Activated T-cell treated with anti-CD3 and anti-CD28 coated beads, Interleukin-2, amount 50 U/mL, for 4 hours (primary cell): Measurements from ENCODE around the gene MT1A. TPM values are rescaled to one million over a fixed set of nuclear protein-coding genes. Genes with fewer than 3 reads are reported as not detected.
"Not testable (repeated sequence)": the region's sequence is repeated elsewhere in the genome, so short reads cannot be mapped to it uniquely, and the experiment has no call there.

Experiments used
- ATAC-seq, 2 donors: fragments of 200-7000 bp; cut with Tn5 transposase; one replicate each; pipeline ENCODE4 v1.10.0; 2021
- DNase-seq: peaks from one replicate; pipeline ENCODE4 v3.0.0-alpha.2; 2020
- H3K27me3 Mint-ChIP-seq: one replicate; pipeline ENCODE4 v1.8.0; 2021; ENCODE audit warnings: low read depth, mixed read lengths
- H3K36me3 Mint-ChIP-seq: one replicate; pipeline ENCODE4 v1.8.0; 2022; ENCODE audit warnings: mixed read lengths; ENCODE audit not compliant: insufficient read depth
- H3K4me1 Mint-ChIP-seq: one replicate; pipeline ENCODE4 v1.8.0; 2021; ENCODE audit warnings: low read depth, mixed read lengths
- H3K4me3 Mint-ChIP-seq: one replicate; pipeline ENCODE4 v1.8.0; 2021; ENCODE audit warnings: mild to moderate bottlenecking, moderate library complexity, mixed read lengths
- H3K9me3 Mint-ChIP-seq: one replicate; pipeline ENCODE4 v1.8.0; 2021; ENCODE audit warnings: mixed read lengths
- total RNA-seq, 3 donors: library from RNA; stranded (reverse); gene quantifications; one replicate each; pipeline ENCODE4 v1.2.1, GENCODE V29; 2021

MT1A gene
- total RNA-seq, 3 donors from 2014 or later = not detected

DNA sequence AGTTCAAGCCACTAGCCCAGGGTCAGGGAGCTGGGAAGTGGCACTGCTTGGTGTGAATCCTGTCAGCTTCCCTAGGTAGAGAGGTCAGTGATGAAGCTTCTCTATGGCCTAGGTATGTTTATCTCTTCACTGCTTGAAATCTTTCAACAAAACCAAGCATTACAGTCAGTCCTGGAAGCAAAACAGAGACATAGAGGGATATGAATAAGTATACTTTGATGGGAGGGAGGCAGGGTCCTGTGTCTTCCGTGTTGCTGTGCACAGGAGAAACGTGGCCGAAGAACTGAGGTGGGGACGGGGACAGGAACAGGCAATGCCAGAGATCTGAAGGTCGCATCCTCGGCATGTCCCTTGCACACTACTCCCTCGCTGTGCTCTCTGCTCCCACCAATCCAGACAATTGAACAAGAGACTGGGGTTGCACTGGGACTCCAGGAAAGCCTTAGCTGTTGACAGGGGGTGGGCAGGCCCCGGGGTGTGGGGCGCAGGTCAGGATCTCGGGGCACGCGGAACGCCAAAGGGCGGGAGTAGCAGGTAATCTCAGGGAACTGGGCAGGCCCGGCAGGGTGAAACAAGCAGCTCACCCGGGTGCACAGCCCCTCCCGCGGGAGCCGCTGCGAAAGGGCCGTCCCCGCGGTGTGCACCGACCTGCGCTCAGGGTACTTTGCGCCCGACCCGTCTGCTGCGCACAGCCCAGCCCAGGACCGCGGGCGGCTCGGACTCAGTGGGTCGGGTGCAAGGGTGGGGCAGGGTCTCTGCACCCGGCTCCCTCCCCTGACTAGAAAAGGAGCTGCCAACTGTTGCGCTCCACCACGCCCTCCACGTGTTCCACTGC lies 30.8 kb downstream of the MT1A start, which contains the start of gene MT1H:
Gene MT1H, plus strand, starts transcription at position 810 of the 835 bp plus-strand sequence. CDS start 71 bp downstream, outside the sequence.
- Mint-ChIP-seq H3K4me3 (no peak within 1 kb of the TSS), H3K9me3 (no peaks in the 10 kb centered on the region), H3K36me3 (no peaks in the 10 kb centered on the region), H3K4me1 (peaks cover 8% of the 10 kb centered on the region), H3K27me3 (peaks cover 68% of the 10 kb centered on the region)
- DNase-seq = no peak
- peak; percentile 65 to 72 for ATAC-seq

DNA sequence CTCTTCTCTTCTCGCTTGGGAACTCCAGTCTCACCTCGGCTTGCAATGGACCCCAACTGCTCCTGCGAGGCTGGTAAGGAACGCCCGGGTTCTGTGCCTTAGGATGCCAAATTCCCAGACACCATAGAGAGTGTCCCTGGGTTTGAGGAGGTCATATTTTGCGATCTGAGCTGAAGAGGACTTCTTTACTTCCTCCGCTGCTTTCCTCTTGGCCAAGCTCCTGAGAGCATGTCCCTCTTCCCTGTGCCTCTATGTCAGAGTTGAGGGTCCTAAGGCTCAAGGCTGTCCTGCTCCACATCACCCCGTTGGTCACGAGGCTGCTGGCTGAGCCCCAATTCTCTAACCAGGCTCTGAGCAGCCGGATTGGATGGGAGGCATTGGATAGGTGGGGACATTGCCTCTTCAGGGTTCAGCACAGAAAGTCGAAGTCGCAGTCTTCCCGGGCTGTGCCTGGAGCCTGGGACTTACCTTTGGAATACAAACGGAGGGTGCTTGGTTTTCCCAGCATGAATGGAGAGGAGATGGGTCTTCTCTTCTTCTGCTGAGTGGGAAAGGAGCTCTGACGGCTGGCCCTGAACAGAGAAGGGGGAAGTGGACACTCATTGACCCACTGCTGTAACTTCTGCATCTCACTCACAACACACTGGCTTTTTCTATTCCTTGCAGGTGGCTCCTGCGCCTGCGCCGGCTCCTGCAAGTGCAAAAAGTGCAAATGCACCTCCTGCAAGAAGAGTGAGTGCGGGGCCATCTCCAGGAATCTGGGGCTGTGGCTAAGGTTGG lies 31.6 kb downstream of the MT1A start:
- Mint-ChIP-seq H3K4me3 (no peak overlapping the region), H3K4me1 (peaks cover 8% of the 10 kb centered on the region), H3K27me3 (peaks cover 70% of the 10 kb centered on the region), H3K36me3 (no peaks in the 10 kb centered on the region), H3K9me3 (no peaks in the 10 kb centered on the region)
- ATAC-seq = no peak
- DNase-seq = no peak

DNA sequence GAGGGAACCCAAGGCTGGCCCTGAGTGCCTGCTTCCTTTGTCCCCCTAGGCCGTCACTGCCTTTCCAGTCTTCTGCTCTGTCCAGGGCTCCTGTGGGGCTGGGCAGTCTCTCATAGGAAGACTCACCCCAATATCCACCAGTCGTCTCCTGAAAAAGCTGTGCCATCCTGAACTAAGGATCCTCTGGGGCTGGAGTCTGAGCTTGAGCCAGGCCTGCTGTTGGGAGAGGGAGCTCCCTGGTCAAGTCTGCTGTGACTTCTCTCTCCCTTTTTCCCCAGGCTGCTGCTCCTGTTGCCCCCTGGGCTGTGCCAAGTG lies 32.1 kb downstream of the MT1A start:
- Mint-ChIP-seq H3K27me3 (peaks cover 74% of the 10 kb centered on the region), H3K36me3 (no peaks in the 10 kb centered on the region), H3K4me1 (peaks cover 12% of the 10 kb centered on the region), H3K9me3 (no peaks in the 10 kb centered on the region), H3K4me3 (no peak overlapping the region)
- ATAC-seq (no peak), DNase-seq (no peak)

DNA sequence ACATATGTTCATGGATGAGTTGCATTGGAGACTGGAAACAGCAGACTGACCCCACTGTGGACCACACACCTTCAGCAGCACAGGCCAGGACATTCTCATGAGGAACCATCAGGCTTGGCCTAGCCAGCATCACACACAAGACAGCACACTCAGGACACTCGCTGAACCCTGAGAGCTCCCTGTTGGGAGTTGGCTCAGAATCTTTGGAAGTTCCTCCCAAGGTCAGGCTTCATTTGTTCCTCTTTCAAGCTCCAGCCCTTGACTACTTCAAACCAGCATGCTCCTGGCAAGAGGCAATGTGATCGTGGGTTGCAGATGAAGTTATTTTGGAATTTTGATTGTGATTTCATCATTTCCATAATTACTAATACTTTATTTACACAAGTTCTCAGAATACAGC lies 33.2 kb downstream of the MT1A start:
- peaks cover 67% of the 10 kb centered on the region for H3K27me3 Mint-ChIP-seq
- not testable (repeated sequence) for H3K9me3 Mint-ChIP-seq, H3K36me3 Mint-ChIP-seq, DNase-seq, H3K4me3 Mint-ChIP-seq, ATAC-seq
- peaks cover 16% of the 10 kb centered on the region for H3K4me1 Mint-ChIP-seq

DNA sequence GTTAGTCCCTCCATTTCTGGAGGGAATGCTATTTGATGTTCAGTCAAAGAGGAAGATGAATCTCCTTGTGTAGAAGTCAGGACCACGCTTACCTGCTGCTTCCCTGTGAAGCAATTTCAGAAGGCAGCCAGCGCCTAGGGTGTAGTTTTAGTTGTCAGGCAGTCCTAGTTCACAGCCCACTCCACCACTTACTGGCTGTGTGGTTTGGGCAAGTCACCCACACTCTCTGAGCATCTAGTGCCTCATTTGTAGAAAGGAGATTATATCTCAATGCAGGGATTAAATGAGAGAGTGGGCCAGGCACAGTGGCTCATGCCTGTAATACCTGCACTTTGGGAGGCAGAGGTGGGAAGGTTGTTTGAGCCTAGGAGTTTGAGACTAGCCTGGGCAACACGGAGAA lies 33.7 kb downstream of the MT1A start:
- not testable (repeated sequence) for DNase-seq, H3K4me3 Mint-ChIP-seq, ATAC-seq, H3K36me3 Mint-ChIP-seq, H3K9me3 Mint-ChIP-seq
- peaks cover 63% of the 10 kb centered on the region for H3K27me3 Mint-ChIP-seq
- peaks cover 16% of the 10 kb centered on the region for H3K4me1 Mint-ChIP-seq

DNA sequence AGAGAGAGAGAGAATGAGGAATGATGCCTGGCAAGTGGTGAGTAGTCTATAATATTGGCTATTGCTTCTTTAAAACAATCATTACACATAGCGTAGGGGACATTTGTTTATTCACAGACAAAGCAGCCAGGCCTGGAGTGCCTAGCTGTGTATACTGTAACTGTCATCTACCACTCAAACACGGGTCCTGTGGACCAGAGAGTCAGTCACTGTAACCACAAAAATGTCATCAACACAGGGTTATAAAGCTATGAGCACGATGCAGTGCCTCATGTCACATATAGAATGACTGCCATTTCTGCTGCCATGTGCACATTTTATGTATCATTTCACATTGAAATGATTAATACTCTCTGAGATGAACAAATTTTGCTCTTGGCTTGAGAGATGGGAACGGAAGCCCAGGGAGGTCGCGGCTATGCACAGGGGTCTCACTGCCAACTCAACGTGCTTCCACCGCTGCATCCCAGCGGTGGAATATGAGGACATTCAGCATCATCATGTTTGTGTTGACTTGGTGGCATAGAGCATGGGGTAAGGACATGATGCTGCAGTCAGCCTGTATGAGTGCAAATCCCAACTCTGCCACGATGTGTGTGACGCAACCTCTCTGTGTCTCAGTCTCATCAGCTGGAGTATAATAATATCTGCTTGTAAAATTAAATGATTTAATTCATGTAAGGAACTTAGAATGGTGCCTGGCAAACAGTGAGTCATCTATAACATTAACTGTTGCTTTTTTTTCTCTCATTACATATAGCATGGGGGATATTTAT lies 34.5 kb downstream of the MT1A start:
- Mint-ChIP-seq H3K36me3 (no peaks in the 10 kb centered on the region), H3K4me3 (no peak overlapping the region), H3K4me1 (peaks cover 14% of the 10 kb centered on the region), H3K27me3 (peaks cover 57% of the 10 kb centered on the region), H3K9me3 (no peaks in the 10 kb centered on the region)
- DNase-seq = no peak
- no peak for ATAC-seq

DNA sequence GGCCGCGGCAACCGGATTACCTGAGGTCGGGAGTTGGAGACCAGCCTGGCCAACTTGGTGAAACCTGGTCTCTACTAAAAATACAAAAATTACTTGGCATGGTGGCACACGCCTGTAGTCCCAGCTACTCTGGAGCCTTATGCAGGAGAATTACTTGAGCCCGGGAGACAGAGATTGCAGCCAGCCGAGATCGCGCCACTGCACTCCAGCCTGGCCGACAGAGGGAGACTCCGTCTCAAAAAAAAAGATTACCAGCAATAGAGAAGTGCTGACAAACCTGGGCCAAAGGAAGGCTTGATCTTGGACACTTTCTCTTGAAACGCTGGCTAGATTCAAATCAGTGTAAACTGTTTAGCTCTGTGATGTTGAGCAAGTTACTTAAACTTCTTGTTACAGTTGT lies 35.5 kb downstream of the MT1A start:
- DNase-seq = no peak
- Mint-ChIP-seq H3K36me3 (no peaks in the 10 kb centered on the region), H3K4me3 (no peak overlapping the region), H3K4me1 (peaks cover 11% of the 10 kb centered on the region), H3K27me3 (peaks cover 49% of the 10 kb centered on the region), H3K9me3 (no peaks in the 10 kb centered on the region)
- no peak for ATAC-seq

DNA sequence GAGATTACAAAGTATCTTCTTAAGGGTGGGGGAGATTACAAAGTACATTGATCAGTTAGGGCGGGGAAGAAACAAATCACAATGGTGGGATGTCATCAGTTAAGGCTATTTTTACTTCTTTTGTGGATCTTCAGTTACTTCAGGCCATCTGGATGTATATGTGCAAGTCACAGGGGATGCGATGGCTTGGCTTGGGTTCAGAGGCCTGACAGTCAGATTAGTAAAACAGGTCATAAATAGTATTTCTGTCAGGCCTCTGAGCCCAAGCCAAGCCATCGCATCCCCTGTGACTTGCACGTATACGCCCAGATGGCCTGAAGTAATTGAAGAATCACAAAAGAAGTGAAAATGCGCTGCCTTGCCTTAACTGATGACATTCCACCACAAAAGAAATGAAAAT lies 36.1 kb downstream of the MT1A start:
- not testable (repeated sequence) for H3K36me3 Mint-ChIP-seq, H3K9me3 Mint-ChIP-seq, H3K4me3 Mint-ChIP-seq, ATAC-seq, DNase-seq
- Mint-ChIP-seq H3K27me3 (peaks cover 43% of the 10 kb centered on the region), H3K4me1 (peaks cover 11% of the 10 kb centered on the region)

DNA sequence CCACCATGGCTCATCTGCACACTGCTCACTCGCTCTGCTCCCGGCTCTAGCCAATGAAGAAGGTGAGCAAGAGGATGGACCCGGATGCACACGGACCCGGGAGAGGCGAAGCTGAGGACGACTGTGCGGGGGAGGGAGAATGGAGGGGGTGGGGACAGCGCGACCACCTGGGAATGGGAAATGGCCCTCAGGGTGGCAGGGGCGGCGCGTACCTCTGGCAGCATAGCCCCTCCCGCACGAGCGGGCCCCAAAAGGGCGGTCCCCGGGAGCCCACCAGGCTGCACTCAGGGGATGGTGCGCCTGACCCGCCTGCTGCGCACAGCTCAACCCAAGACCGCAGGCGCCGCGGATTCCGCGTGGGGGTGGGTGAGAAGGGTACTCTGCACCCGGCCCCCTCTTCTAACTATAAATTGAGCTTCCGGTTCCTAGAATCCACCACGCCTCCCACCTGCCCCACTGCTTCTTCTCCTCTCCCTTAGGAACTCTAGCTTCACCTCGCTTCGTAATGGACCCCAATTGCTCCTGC lies 37.3 kb downstream of the MT1A start:
- ATAC-seq = peak; percentile 82 to 90
- Mint-ChIP-seq H3K36me3 (no peaks in the 10 kb centered on the region), H3K27me3 (peaks cover 31% of the 10 kb centered on the region), H3K4me1 (peaks cover 8% of the 10 kb centered on the region), H3K9me3 (no peaks in the 10 kb centered on the region), H3K4me3 (peak overlapping the region; percentile 64)
- DNase-seq = peak; percentile 47

DNA sequence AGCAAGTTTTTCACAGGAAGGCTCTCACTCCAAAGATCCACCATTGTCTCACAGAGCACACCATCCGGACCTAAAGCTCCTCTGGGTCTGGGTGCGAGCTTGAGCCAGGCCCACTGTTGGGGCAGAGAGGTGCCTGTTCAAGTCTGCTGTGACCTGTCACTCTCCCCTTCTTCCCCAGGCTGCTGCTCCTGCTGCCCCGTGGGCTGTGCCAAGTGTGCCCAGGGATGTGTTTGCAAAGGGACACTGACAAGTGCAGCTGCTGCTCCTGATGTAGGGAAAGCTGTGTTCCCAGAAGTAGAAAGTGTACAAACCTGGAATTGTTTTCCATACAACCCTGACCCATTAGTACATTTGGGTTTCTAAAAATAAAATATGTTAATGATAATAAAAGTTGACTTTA lies 39.0 kb downstream of the MT1A start:
- no peak for DNase-seq
- ATAC-seq = no peak
- H3K9me3 Mint-ChIP-seq = no peaks in the 10 kb centered on the region
- no peak overlapping the region for H3K4me3 Mint-ChIP-seq
- H3K27me3 Mint-ChIP-seq = peaks cover 24% of the 10 kb centered on the region
- peaks cover 17% of the 10 kb centered on the region for H3K4me1 Mint-ChIP-seq
- no peaks in the 10 kb centered on the region for H3K36me3 Mint-ChIP-seq

DNA sequence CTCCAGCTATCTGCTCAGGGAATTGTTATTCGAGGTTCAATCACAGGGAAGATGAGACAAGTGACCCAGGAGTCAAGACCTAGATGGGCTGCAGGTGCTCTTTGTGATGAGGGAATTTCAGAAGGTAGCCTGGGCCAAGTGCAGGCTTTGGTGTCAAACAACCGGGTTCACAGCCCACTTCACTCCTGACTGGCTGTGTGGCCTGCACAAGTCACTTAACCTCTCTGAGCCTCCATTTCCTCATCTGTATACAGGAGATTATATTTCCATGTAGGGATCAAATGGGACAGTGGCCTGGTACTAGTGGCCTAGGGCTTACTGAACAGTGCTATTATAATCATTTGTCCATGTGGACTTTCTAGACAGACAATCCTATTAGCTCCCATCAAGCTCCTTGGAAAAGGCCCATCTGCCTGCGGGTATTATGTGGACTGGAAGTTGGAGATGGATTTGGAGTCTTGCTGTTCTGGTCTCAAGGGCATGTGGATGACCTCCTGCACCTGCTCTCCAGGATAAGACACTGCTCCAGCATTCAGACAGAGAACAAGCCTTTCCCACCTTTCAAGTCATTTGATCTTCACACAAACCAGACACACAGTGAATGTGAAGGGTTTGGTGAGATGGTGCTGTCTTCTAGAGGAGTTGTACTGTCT lies 40.7 kb downstream of the MT1A start:
- Mint-ChIP-seq H3K4me3 (no peak overlapping the region), H3K36me3 (peaks cover 5% of the 10 kb centered on the region), H3K4me1 (peaks cover 28% of the 10 kb centered on the region), H3K9me3 (no peaks in the 10 kb centered on the region), H3K27me3 (peaks cover 11% of the 10 kb centered on the region)
- DNase-seq (no peak), ATAC-seq (no peak)

DNA sequence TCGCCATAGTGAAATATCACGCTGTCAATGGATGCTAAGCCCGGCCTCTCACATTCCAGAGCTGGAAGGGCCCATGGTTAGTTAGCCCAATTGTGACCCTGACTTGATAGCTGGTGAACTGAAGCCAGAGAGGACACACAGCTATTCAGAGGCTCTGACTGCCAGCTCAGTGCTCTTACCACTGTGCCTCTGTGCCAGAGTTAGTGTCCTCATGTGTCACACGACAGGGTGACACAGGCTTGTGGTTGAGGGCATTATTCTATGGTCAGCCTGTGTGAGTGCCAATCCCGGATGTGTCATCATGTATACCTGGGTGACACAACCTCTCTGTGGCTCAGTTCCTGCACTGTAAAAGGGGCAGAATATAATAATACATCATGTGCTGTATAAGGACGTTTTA lies 41.4 kb downstream of the MT1A start:
- H3K4me3 Mint-ChIP-seq = no peak overlapping the region
- DNase-seq = no peak

DNA sequence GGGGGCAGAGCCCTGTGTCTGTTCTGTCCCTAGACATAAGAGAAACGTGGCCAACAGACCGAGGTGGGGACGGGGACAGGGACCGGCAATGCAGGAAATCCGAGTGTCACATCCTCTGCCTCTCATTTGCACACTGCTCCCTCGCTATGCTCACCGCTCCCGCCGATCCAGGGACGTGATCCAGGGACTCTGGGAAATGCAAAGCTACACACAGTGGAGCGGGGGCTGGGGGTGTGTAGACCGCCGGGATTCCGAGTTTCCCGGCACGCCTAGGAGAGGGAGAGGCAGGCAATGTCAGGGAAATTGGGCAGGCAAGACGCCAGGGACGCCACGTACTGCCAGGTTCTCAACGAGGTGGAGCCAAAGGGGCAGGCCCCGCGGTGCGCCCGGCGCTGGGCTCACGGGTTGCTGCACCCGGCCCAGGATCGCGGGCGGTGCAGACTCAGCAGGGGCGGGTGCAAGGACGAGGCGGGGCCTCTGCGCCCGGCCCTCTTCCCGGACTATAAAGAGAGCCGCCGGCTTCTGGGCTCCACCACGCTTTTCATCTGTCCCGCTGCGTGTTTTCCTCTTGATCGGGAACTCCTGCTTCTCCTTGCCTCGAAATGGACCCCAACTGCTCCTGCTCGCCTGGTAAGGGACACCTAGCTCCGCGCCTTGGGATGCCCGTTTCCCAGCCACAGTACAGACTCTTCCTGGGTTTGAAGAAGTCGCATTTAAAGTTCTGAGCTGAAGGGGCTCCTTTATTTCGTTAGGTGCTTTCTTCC lies 43.7 kb downstream of the MT1A start, which contains the start of gene MT1X:
Gene MT1X, plus strand, starts transcription at position 532 of the 764 bp plus-strand sequence. Its CDS starts 71 bp downstream, at position 603.
- peaks cover 22% of the 10 kb centered on the region for H3K4me1 Mint-ChIP-seq
- DNase-seq (peak; percentile 81), ATAC-seq (peak; percentile 98)
- H3K36me3 Mint-ChIP-seq = peaks cover 10% of the 10 kb centered on the region
- H3K27me3 Mint-ChIP-seq = no peaks in the 10 kb centered on the region
- H3K4me3 Mint-ChIP-seq = peak within 1 kb of the TSS; percentile 94
- H3K9me3 Mint-ChIP-seq = no peaks in the 10 kb centered on the region

More for the DNA sequence above, 41.4 kb downstream of the MT1A start:
- H3K9me3 Mint-ChIP-seq = no peaks in the 10 kb centered on the region
- peaks cover 31% of the 10 kb centered on the region for H3K4me1 Mint-ChIP-seq
- peaks cover 8% of the 10 kb centered on the region for H3K27me3 Mint-ChIP-seq
- peaks cover 5% of the 10 kb centered on the region for H3K36me3 Mint-ChIP-seq
- ATAC-seq = peak in 1 of 2 donors; percentile 5
